Breast epithelium (tissue), 3 donors: ENCODE measurements around the gene PREPL.

ENCODE experiments used
- CTCF ChIP-seq, 3 donors: fragments of 450-650 bp; IDR thresholded peaks; one replicate each; pipeline ENCODE4 v1.5.1; 2016 to 2017; ENCODE audit warnings: antibody characterized with exemption in 3 of 3, mild to moderate bottlenecking in 3 of 3, moderate library complexity in 3 of 3
- POLR2AphosphoS5 ChIP-seq, 3 donors: sonication (generic); formaldehyde crosslinking; IDR thresholded peaks; one replicate each; pipeline ENCODE4 v1.6.1; 2017; ENCODE audit warnings: antibody characterized with exemption in 3 of 3

GRCh38 chr2:44324971-44325426, 36.3 kb downstream of the PREPL start:
- no peak for TF ChIP-seq CTCF (IDR thresholded peaks at IDR 0.05)
- no peak for TF ChIP-seq POLR2AphosphoS5 (IDR thresholded peaks at IDR 0.05)
